Measurements from ENCODE around the gene PPEF2. TPM values are rescaled to one million over a fixed set of nuclear protein-coding genes. Genes with fewer than 3 reads are reported as not detected.

Gene PPEF2
- total RNA-seq, 1 experiment from 2014 or later: not detected

- no peak overlapping the region for H3K4me2 ChIP-seq (ENCODE audit: insufficient read depth, insufficient read length, low read length)
- H2BK20ac ChIP-seq (ENCODE audit: low read depth, low read length, poor library complexity, severe bottlenecking): no peak overlapping the region
- no peak overlapping the region for H2BK12ac ChIP-seq (ENCODE audit: insufficient read length, low read depth, low read length)
- no peak overlapping the region for H3K14ac ChIP-seq (ENCODE audit: insufficient read depth, low read length)
- H2AK5ac ChIP-seq (ENCODE audit: insufficient read length, low read length): no peak overlapping the region
- H3K27me3 ChIP-seq (ENCODE audit: insufficient read depth, low read length): no peaks in the 10 kb centered on the region
- no peaks in the 10 kb centered on the region for H3K79me1 ChIP-seq (ENCODE audit: insufficient read depth, low read depth, low read length, poor library complexity, severe bottlenecking)
- H3T11ph ChIP-seq (ENCODE audit: low read length): no peak overlapping the region
- Mint-ChIP-seq H3K9me3 (no peaks in the 10 kb centered on the region), H3K4me3 (no peak overlapping the region), H3K27me3 (ENCODE audit: low read depth) (no peaks in the 10 kb centered on the region), H3K27ac (no peak overlapping the region), H3K4me1 (peaks cover 14 to 18% of the 10 kb centered on the region in 2 experiments), H3K36me3 (ENCODE audit: insufficient read depth in 1 of 3, low read depth in 3 of 3) (no peaks in the 10 kb centered on the region)
- no peaks in the 10 kb centered on the region for H4K20me1 ChIP-seq (ENCODE audit: control insufficient read depth, insufficient read depth, insufficient read length)
- H3K23me2 ChIP-seq (ENCODE audit: insufficient read length, low read depth, low read length, poor library complexity, severe bottlenecking): no peaks in the 10 kb centered on the region
- no peak overlapping the region for H2BK120ac ChIP-seq (ENCODE audit: low read depth, low read length, poor library complexity, severe bottlenecking)
- H4K91ac ChIP-seq (ENCODE audit: insufficient read length, low read depth, low read length): no peak overlapping the region
- no peaks in the 10 kb centered on the region for H3K79me2 ChIP-seq (ENCODE audit: insufficient read depth, low read length)
- H3K27ac ChIP-seq (ENCODE audit: insufficient read length, low read depth, low read length): no peak overlapping the region
- H3K56ac ChIP-seq (ENCODE audit: insufficient read length, low read depth, low read length): no peak overlapping the region
- no peak overlapping the region for H2BK5ac ChIP-seq (ENCODE audit: insufficient read length, low read length)
- DNase-seq: no peak
- no CpG with 5 or more reads among the region's 3 CpGs for WGBS (ENCODE audit: extremely low coverage, insufficient read length, low lambda C conversion rate)
- H3K9ac ChIP-seq (ENCODE audit: extremely low read depth, insufficient read length, low read length): no peak overlapping the region
- H3K4me1 ChIP-seq (ENCODE audit: insufficient read depth, low read length): peaks cover 7% of the 10 kb centered on the region; the same call in 1 of the 2 replicates
- no peak overlapping the region for H2AFZ ChIP-seq (ENCODE audit: low read length)
- H4K5ac ChIP-seq (ENCODE audit: insufficient read length, low read depth, low read length): no peak overlapping the region
- no peak overlapping the region for H3K23ac ChIP-seq (ENCODE audit: insufficient read length, low read depth, low read length)
- no peak for TF ChIP-seq CTCF (conservative IDR thresholded peaks at IDR 0.05)
- no peak overlapping the region for H3K18ac ChIP-seq (ENCODE audit: insufficient read length, low read depth, low read length)
- H2BK15ac ChIP-seq (ENCODE audit: low read depth, low read length): no peak overlapping the region
- no peak overlapping the region for H4K8ac ChIP-seq (replicated peaks; ENCODE audit: insufficient read length, low read depth, low read length)
- no peak overlapping the region for H3K4ac ChIP-seq (ENCODE audit: low read depth, low read length)
- H3K9me3 ChIP-seq (ENCODE audit: control insufficient read depth, low read depth, low read length): no peaks in the 10 kb centered on the region
These were observed 58.0 kb downstream of the PPEF2 start for GRCh38 chr4:75844151-75844662.

All from H9 (cell line).